Psoas muscle (tissue), 8 donors: ENCODE results near the gene TRPM6. TPM values are rescaled to one million over a fixed set of nuclear protein-coding genes. Genes with fewer than 3 reads are reported as not detected.

Experiments
- ATAC-seq, 4 donors: fragments of 200-7000 bp; cut with Tn5 transposase; one replicate each; pipeline ENCODE4 v1.9.1; 2020; ENCODE audit warnings: moderate library complexity in 3 of 4, mild to moderate bottlenecking in 2 of 4
- DNase-seq, 2 donors: peaks; one replicate each; pipeline ENCODE4 v3.0.0-alpha.2; 2020
- H3K27ac ChIP-seq: fragments of 200-600 bp; one replicate; pipeline ENCODE4 v1.8.0; 2022
- H3K27me3 ChIP-seq, 3 donors: fragments of 200-600 bp in 1 of 3; one replicate each; pipeline versions ENCODE4 v1.6.1 to v1.8.0; 2013 to 2022; ENCODE audit warnings: low read length in 2 of 3, mild to moderate bottlenecking in 2 of 3, moderate library complexity in 1 of 3; ENCODE audit not compliant: insufficient read depth in 3 of 3
- H3K36me3 ChIP-seq, 2 donors: fragments of 200-600 bp in 1 of 2; one replicate each; pipeline versions ENCODE4 v1.6.1 to v1.8.0; 2013 to 2022; ENCODE audit warnings: low read depth in 1 of 2, mild to moderate bottlenecking in 1 of 2, moderate library complexity in 1 of 2; ENCODE audit not compliant: insufficient read depth in 1 of 2
- H3K4me1 ChIP-seq: fragments of 200-600 bp; one replicate; pipeline ENCODE4 v1.8.0; 2022
- H3K4me3 ChIP-seq: fragments of 200-600 bp; one replicate; pipeline ENCODE4 v1.8.0; 2022; ENCODE audit warnings: mild to moderate bottlenecking
- H3K9me3 ChIP-seq: fragments of 200-600 bp; one replicate; pipeline ENCODE4 v1.8.0; 2022
- WGBS, 3 donors: extraction: QIAGEN DNeasy Blood & Tissue Kit; methylation state at CpG; one replicate each; pipeline versions ENCODE4 v1.1.6 to v1.1.7; 2013; 5-methylcytosine and 5-hydroxymethylcytosine counted together
- intact Hi-C, 2 donors: fragments of 100-400 bp; cut with DNase I; formaldehyde crosslinking; loops; one replicate each; pipeline versions ENCODE4 v1.11.0 to v1.14.2; 2022
- polyA plus RNA-seq, 3 donors: library from polyadenylated mRNA; stranded (reverse); fragments of 200-250 nt; gene quantifications; one replicate each; pipeline ENCODE4 v1.2.3, GENCODE V29; 2013
- total RNA-seq, 4 donors: library from RNA; stranded (reverse); fragmentation: NEBNext Ultra II Directional in 2 of 4; extraction: Animal tissue kit (Norgen Biotek cat#: 25700) in 2 of 4; gene quantifications; one replicate each; pipeline versions ENCODE4 v1.2.1 to v1.2.4, GENCODE V29; 2021 to 2023
- TF ChIP-seq, protein P1 (sequence below): fragments of 200-600 bp; IDR thresholded peaks from one replicate; pipeline ENCODE4 v1.8.0; 2022; ENCODE audit warnings: antibody characterized with exemption
- donor health status: healthy with polysubstance abuse.
- donor health status: DM: no; HTN: no; CAD: no; lungs with moderate emphysema.
- donor health status: Bipolar disorder and iron deficiency.
- donor health status: healthy.
- donor health status: DM: yes; HTN: yes; CAD: no.
- donor health status: DM: no; HTN: no; CAD: no.
- donor health status: DM: no; HTN: no; CAD: no.
- donor health status: DM: yes; HTN: yes; CAD: no.

The TRPM6 gene
- total and polyA plus RNA-seq, 7 donors: 0.04 to 0.27 (median 0.12) TPM; not detected in 1

DNA sequence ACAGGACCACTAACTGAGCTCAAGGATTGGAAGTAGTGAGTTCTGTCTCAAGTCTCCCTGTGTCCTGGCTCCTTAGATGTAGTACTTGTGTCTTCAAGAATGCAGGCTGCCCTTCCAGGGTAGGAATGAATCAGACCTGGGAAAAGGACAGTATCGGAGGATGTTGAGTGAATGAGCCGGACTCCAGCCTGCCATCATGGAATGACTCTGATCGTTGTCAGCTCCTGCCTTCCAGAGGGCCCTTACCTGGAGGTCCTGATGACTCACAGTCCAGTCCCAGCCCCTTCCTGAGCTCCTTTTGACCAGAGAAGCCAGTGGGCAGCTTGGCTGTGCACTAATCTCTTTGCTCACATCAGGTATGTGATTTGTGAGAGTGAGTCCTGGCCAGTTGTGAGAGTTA is 161.1 kb downstream of the TRPM6 start:
- Histone ChIP-seq H3K36me3 (no peaks in the 10 kb centered on the region), H3K4me3 (no peak overlapping the region), H3K4me1 (no peaks in the 10 kb centered on the region), H3K27me3 (peaks cover 0 to 2% (median 2%) of the 10 kb centered on the region in 3 donors), H3K27ac (no peak overlapping the region), H3K9me3 (no peaks in the 10 kb centered on the region)
- intact Hi-C loops: no loop called here
- WGBS, 3 donors: 94 to 97% (median 96%) methylated on average over 3 of the region's 3 CpGs
- ATAC-seq (no peak), DNase-seq (no peak)
- TF ChIP-seq, protein P1, sequence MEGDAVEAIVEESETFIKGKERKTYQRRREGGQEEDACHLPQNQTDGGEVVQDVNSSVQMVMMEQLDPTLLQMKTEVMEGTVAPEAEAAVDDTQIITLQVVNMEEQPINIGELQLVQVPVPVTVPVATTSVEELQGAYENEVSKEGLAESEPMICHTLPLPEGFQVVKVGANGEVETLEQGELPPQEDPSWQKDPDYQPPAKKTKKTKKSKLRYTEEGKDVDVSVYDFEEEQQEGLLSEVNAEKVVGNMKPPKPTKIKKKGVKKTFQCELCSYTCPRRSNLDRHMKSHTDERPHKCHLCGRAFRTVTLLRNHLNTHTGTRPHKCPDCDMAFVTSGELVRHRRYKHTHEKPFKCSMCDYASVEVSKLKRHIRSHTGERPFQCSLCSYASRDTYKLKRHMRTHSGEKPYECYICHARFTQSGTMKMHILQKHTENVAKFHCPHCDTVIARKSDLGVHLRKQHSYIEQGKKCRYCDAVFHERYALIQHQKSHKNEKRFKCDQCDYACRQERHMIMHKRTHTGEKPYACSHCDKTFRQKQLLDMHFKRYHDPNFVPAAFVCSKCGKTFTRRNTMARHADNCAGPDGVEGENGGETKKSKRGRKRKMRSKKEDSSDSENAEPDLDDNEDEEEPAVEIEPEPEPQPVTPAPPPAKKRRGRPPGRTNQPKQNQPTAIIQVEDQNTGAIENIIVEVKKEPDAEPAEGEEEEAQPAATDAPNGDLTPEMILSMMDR: no peak

GRCh38 chr9:74724317-74724716 is 163.4 kb downstream of the TRPM6 start:
- Histone ChIP-seq H3K27ac (no peak overlapping the region), H3K9me3 (no peaks in the 10 kb centered on the region), H3K4me3 (no peak overlapping the region), H3K36me3 (no peaks in the 10 kb centered on the region), H3K4me1 (no peaks in the 10 kb centered on the region), H3K27me3 (peaks cover 0 to 2% (median 2%) of the 10 kb centered on the region in 3 donors)
- TF ChIP-seq, protein P1: no peak
- 70 to 76% (median 75%) methylated on average over 5 of the region's 5 CpGs for WGBS, 3 donors
- DNase-seq: no peak
- ATAC-seq: no peak
- intact Hi-C loops: no loop called here

DNA sequence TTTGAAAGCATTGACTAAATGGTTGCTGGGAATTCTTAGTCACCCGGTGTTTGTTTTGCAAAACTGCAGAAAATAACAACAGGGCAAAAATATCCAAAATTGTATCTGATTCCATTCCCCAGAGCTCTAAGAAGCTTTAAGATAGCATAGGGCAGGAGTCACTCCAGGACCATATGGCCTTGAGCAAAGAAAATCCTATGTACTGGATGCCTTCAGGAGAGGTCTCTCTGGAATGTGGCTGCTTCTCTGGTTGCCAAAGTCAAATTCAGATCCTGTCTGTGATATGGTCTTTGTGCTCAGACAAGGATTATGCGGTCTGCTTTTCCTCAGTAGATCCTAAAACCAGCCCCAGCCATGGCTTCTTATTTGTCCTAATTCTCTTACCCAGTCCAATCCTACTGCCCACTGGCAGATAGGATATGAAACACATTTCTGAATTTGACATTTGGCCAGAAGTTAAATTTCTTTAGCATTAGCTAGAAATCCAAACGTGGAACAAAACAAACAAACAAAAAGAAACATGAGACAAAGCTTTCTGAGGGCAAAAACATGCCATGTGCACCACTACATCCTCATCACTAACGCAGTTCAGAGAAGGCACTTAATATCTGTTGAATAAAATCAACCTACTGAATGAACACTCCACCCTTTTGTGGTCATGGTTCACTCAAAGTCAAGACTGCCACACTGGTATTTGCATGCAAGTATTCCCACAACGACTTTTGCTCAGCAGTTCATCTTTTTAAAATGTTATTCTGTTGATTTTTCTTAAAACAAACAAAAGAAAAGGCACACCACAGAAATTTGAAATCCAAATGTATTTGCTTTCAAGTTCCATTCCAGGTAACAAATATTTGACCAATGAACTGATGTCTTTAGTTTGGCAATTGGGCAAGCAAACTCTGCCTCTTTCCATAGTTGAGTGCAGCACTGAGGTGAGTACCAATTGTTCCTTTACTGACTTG is 165.7 kb downstream of the TRPM6 start:
- TF ChIP-seq, protein P1: no peak
- 62 to 69% (median 64%) methylated on average over 5 of the region's 5 CpGs for whole genome bisulfite sequencing, 3 donors
- H3K27me3 ChIP-seq: peaks cover 0 to 2% (median 0%) of the 10 kb centered on the region in 3 donors
- no peaks in the 10 kb centered on the region for H3K36me3 ChIP-seq
- no peak overlapping the region for H3K27ac ChIP-seq
- no peak overlapping the region for H3K4me3 ChIP-seq
- H3K9me3 ChIP-seq: no peaks in the 10 kb centered on the region
- ATAC-seq (no peak), DNase-seq (no peak)
- H3K4me1 ChIP-seq: no peaks in the 10 kb centered on the region
- intact Hi-C loops: no loop called here

GRCh38 chr9:74719306-74719705 is 168.4 kb downstream of the TRPM6 start:
- intact Hi-C loops: no loop called here
- H3K9me3 ChIP-seq: no peaks in the 10 kb centered on the region
- DNase-seq: no peak

More at GRCh38 chr9:74719306-74719705, 168.4 kb downstream of the TRPM6 start:
- 78 to 84% (median 84%) methylated on average over 1 of the region's 1 CpG for WGBS, 3 donors
- TF ChIP-seq, protein P1: no peak
- no peaks in the 10 kb centered on the region for H3K27me3 ChIP-seq
- H3K4me1 ChIP-seq: no peaks in the 10 kb centered on the region
- H3K36me3 ChIP-seq: no peaks in the 10 kb centered on the region
- no peak overlapping the region for H3K27ac ChIP-seq
- no peak for ATAC-seq
- H3K4me3 ChIP-seq: no peak overlapping the region
